CD4-positive, alpha-beta T cell treated with Interleukin-4 for 4 hours (primary cell): ENCODE data around the gene HCN2.

Source experiments
- DNase-seq: peaks from one replicate; pipeline ENCODE4 v3.0.0-alpha.2; 2020

The HCN2 gene

DNA sequence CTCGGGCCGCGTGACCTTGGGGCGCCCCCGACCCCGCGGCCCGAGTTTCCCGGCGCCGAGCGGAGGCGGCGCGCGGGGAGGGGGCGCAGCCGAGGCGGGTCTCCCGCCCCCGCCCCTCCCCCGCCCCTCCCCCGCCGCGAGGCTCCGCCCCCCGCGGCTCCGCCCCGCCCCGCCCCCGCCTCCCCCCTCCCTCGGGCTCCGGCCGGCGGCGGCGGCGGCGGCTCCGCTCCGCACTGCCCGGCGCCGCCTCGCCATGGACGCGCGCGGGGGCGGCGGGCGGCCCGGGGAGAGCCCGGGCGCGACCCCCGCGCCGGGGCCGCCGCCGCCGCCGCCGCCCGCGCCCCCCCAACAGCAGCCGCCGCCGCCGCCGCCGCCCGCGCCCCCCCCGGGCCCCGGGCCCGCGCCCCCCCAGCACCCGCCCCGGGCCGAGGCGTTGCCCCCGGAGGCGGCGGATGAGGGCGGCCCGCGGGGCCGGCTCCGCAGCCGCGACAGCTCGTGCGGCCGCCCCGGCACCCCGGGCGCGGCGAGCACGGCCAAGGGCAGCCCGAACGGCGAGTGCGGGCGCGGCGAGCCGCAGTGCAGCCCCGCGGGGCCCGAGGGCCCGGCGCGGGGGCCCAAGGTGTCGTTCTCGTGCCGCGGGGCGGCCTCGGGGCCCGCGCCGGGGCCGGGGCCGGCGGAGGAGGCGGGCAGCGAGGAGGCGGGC is at the start of gene HCN2:
Gene HCN2 (plus strand): TSS at position 189 of the 703 bp plus-strand sequence. CDS start 65 bp downstream, at position 254.
- DNase-seq, result no peak

DNA sequence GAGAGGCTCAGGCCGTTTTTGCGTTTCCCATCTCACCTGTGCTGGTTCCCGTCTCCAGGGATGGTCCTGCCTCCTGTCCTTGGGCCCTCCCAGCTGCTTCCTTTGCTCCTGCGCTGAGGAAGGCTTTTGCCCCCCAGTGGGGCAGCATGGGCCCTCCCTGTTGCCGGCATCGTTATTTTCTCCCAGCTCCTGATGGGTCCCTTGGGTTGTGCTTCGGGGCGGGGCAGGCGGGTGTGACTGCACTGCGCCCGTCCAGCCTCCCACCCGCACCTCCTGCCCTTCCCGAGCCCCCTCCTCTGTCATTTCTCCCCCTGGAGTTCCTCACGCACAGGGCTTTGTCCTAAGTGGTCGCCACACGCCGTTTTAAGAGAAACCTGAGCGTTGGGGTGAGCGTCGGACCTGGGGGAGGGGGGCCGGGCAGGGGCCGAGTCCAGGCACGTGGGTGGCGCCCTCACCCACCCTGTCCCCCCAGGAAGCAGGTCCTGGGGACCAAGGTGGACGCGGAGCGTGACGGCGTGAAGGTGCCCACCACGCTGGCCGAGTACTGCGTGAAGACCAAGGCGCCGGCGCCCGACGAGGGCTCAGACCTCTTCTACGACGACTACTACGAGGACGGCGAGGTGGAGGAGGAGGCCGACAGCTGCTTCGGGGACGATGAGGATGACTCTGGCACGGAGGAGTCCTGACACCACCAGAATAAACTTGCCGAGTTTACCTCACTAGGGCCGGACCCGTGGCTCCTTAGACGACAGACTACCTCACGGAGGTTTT is 48.6 kb upstream of the HCN2 start:
- no peak for DNase-seq

DNA sequence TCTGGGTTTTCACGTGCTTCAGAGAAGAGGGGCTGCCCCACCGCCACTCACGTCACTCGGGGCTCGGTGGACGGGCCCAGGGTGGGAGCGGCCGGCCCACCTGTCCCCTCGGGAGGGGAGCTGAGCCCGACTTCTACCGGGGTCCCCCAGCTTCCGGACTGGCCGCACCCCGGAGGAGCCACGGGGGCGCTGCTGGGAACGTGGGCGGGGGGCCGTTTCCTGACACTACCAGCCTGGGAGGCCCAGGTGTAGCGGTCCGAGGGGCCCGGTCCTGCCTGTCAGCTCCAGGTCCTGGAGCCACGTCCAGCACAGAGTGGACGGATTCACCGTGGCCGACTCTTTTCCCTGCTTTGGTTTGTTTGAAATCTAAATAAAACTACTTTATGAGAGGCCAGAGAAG is 48.0 kb upstream of the HCN2 start:
- no peak for DNase-seq

GRCh38 chr19:542173-542866 is 47.4 kb upstream of the HCN2 start:
- DNase-seq, result no peak

DNA sequence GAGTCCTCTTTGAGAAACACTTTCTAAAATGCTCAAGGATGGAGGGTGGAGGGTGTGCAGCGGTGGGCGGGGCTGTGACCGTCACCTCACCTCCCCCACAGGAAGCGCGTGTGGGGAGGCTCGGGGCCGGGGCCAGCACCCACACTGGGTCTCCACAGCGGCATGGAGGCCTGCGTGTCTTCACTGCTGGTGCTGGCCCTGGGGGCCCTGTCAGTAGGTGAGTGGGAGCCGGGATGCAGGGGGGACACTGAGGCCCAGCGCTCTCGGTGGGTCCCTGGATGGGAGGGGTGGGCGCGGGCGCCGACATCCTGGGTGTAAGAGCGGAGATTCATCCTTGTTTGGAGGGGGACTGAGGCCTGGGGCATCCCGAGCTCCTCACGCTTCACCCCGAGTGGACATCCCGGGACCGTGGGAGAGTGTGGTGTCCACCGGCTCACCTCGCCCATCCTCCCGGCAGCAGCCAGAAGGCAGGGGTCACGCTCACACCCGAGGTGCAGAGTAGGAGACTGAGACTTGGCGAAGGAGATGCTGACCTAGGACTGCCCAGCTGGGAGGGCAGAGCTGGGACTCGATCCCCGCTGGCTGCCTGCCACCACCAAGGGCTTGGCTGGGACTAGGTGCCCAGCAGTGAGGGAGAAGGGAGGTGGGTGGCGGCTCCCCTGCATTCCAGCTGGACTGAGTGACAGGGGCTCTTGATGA is 45.6 kb upstream of the HCN2 start, which contains the start of gene GZMM:
Gene GZMM (plus strand): TSS at position 144 of the 699 bp plus-strand sequence. CDS start 19 bp downstream, at position 163.
- DNase-seq, result peak; percentile 83

- no peak for DNase-seq
Measured at GRCh38 chr19:547117-547516, 42.6 kb upstream of the HCN2 start.

DNA sequence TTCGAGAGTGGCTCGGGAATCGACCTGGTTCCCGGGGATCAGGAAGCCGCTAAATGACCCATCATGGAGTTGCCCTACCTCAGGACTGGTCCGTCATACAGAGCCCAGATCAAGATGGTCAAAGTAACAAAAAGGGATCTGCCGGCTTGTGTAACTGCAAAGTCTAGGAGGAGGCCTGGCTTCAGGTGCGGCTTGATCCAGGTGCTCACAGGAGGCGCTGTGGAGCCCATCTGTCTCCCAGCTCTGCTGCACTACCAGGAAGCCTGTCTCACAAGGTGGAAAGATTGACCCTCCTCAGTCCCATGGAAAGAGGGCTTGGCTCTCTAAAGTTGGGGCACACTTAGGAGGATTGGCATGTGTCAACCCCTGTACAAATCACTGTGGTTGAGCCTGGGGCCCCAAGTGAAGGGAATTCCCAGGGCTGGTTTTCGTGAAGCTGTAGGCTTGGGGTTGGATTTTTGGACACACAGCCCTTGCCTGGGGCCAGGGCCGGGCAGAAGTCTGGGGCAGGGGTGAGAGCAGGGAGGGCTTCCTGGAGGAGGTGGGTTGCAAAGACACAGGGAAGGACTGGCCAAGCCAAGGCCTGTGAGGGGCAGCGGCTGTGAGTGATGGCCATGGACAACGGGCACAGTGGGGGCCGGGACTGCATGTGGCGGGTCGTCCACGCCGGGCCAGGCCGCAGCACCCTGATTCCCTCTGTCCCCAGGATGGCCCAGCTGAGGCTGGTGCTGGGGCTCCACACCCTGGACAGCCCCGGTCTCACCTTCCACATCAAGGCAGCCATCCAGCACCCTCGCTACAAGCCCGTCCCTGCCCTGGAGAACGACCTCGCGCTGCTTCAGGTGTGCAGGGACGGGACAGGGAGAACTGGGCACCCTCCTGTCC is 41.6 kb upstream of the HCN2 start:
- no peak for DNase-seq

- no peak for DNase-seq
Measured at GRCh38 chr19:548886-549830, 40.5 kb upstream of the HCN2 start.

DNA sequence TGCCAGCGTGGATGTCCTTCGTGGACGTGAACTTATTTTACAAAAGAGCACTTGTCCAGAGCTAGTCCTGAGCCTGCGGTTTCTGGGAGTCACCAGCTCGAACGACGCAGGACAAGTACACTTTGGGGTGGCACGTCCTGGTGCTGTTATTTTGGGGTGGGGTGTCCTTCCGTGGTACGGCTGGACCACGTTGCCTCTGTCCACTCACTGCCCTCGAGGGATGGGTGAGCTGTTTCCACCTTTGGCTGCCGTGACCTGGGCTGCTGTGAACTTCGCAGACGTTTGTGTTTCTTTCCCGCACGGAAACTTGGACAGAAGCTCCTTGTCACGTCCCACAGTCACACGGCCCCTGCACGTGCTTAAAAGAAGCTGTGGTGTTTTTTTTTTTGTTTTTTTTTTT is 34.9 kb upstream of the HCN2 start:
- DNase-seq, result no peak

DNA sequence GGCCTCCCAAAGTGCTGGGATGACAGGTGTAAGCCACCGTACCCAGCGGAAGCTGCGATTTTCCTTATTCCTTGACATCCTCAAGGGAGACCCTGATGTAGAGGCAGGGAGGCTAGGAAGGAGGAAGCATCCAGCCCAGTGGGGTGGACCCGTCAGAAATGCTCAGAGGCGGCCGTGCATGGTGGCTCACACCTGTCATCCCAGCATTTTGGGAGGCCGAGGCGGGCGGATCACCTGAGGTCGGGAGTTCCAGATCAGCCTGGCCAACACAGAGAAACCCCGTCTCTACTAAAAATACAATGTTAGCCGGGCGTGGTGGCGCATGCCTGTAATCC is 34.2 kb upstream of the HCN2 start:
- DNase-seq, result no peak

GRCh38 chr19:556611-557382 is 32.9 kb upstream of the HCN2 start:
- no peak for DNase-seq

DNA sequence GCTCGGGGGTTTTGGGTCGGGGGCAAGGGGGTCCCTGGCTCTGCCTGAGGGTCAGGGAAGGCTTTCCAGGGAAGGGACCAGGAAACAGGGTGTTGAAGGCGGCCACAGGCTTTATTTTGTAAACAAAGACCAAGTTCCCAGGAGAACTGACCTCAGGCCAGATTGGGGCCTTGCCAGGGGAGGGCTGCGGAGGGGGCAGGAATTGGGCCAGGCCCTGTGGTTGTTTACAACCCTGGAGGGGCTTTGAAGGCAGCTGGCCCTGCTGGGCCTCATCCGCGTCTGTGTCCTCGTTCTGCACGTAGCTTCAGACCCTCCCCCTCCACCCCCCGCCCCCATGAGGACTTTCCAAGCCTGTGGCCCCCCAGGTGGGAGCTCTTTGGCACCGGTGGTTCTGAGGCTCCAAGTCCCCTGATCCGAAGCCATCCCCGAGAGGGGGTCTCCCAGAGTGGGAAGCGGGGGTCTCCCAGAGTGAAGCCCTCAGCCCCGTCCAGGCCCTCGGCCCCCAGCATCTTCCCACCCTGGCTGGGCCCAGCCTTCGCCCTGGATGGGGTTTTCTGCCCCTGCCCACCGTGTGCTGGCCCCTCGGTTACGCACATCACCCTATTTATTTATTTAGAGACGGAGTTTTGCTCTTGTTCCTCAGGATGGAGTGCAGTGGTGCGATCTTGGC is 30.8 kb upstream of the HCN2 start:
- DNase-seq, result no peak

DNA sequence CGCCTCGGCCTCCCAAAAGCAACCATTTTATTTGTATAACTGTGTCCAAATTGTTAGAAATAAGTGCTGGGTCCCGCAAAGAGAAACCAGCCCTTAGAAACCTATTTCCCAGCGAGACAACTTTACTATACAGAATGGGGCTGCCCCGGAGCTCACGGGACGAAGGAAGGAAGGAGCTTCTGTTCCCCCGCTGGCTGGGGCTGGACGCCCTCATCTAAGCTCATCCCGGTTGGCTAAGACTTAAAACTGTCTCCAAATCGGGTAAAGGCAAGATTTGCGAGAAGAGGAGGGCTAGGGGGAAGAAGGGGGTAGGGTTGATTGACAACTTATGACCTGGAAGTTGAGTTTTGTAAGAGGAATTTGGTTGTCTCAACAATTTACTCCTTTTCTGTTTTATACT is 29.6 kb upstream of the HCN2 start:
- DNase-seq, result no peak

GRCh38 chr19:566403-566802 is 23.3 kb upstream of the HCN2 start:
- DNase-seq, result no peak

- DNase-seq, result no peak
Measured at GRCh38 chr19:566844-567243, 22.8 kb upstream of the HCN2 start.

- DNase-seq, result no peak
Measured at GRCh38 chr19:567296-567900, 22.3 kb upstream of the HCN2 start.

- DNase-seq, result no peak
Measured at GRCh38 chr19:570251-570686, 19.4 kb upstream of the HCN2 start.

DNA sequence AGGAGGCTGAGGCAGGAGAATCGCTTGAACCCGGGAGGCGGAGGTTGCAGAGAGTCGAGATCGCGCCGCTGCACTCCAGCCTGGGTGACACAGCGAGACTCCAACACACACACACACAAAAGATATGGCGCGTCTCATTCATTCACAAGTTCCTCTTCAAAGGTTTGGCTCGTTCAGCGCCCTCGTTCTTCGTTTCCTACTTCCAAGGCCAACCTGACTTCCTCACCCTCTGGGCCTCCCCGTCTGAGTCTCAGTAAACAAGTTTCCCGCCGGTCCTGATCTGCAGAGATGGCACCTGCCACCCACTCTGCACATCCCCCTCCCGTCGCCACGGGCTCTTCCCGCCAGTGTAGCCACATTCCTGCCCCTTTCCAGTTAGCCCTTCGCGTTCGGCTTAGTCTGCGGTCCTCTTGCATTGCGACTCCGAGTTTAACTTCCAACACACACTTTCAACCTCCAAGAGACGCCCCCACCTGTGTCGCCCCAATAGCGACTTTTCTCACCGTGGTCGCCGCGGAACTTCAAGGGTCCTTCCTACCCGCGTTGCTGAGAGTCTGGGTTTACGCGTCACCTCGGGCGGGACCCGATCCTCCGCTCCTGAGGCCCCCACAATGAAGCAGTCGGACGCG is 18.6 kb upstream of the HCN2 start:
- peak; percentile 56 for DNase-seq

DNA sequence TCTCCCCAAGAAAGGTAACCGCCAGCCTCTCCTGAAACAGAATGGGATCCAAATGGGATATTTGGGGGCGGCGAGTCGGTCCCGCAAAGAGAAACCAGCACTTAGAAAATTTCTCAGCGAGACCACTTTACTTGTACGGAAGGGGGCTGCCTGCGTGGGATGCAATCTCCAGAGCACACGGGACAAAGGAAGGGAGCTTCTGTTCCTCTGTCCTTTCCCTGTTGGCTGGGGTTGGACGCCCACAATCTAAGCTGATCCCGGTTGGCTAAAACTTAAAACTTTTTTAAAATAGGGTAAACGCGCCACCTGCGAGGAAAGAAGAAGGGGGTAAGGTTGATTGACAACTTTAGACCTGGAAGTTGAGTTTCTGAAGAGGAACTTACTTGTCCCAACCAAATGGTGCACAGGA is 18.1 kb upstream of the HCN2 start:
- peak; percentile 13 for DNase-seq
